Measurements from ENCODE around the gene RPL26. TPM values are rescaled to one million over a fixed set of nuclear protein-coding genes. Genes with fewer than 3 reads are reported as not detected.

Gene RPL26
- total RNA-seq, result 1,000 to 10,000 TPM; 2,778 to 2,823 TPM

GRCh38 chr17:8383143-8383822, at the start of gene RPL26:
RPL26 (minus strand) TSS chr17:8383193; CDS start chr17:8382310, 883 bp downstream.

GRCh38 chr17:8397636-8398035, 14.6 kb upstream of the RPL26 start, which contains the start of gene RNF222:
RNF222 (minus strand) TSS chr17:8397827; CDS start chr17:8393461, 4,366 bp downstream.

GRCh38 chr17:8376271-8377067, 6.5 kb downstream of the RPL26 start, which contains the start of gene KRABD2:
KRABD2 (minus strand) TSS chr17:8376704.

GRCh38 chr17:8339540-8339939, 43.5 kb downstream of the RPL26 start, which contains the start of gene ODF4:
ODF4 (plus strand) TSS chr17:8339840; CDS start chr17:8340052, 212 bp downstream.

Other genes with a start within 250 kb of the RPL26 start
- gene PER1, start 230.8 kb downstream of the RPL26 start, total RNA-seq, result 10 to 100 TPM; 38.9 to 42.4 TPM
- 10 to 100 TPM; 82.4 to 86.1 TPM for gene VAMP2, start 220.2 kb downstream of the RPL26 start, total RNA-seq
- gene TMEM107, start 206.8 kb downstream of the RPL26 start, total RNA-seq, result 10 to 100 TPM; 35.4 to 36.6 TPM
- 10 to 100 TPM; 15.0 to 15.5 TPM for gene BORCS6, start 193.0 kb downstream of the RPL26 start, total RNA-seq
- gene AURKB, start 172.6 kb downstream of the RPL26 start, total RNA-seq, result 100 to 1,000 TPM; 126 to 127 TPM
- gene CTC1, start 135.1 kb downstream of the RPL26 start, total RNA-seq, result 100 to 1,000 TPM; 172 to 175 TPM
- 10 to 100 TPM; 50.8 to 59.6 TPM for gene PFAS, start 133.9 kb downstream of the RPL26 start, total RNA-seq
- 10 to 100 TPM; 41.5 to 41.6 TPM for gene RANGRF, start 94.5 kb downstream of the RPL26 start, total RNA-seq
- gene SLC25A35, start 87.8 kb downstream of the RPL26 start, total RNA-seq, result 10 to 100 TPM; 11.3 to 11.6 TPM
- gene ARHGEF15, start 73.0 kb downstream of the RPL26 start, total RNA-seq, result not detected
- gene ODF4, start 43.4 kb downstream of the RPL26 start, total RNA-seq, result not detected
- under 1 TPM in 1 of 2 experiments, not detected in 1; 0.10 TPM for gene RNF222, start 14.6 kb upstream of the RPL26 start, total RNA-seq
- 10 to 100 TPM; 62.9 to 63.5 TPM for gene NDEL1, start 52.7 kb upstream of the RPL26 start, total RNA-seq
- 10 to 100 TPM; 11.2 to 12.3 TPM for gene MYH10, start 247.5 kb upstream of the RPL26 start, total RNA-seq